Measurements from ENCODE around the gene HGF.

DNA sequence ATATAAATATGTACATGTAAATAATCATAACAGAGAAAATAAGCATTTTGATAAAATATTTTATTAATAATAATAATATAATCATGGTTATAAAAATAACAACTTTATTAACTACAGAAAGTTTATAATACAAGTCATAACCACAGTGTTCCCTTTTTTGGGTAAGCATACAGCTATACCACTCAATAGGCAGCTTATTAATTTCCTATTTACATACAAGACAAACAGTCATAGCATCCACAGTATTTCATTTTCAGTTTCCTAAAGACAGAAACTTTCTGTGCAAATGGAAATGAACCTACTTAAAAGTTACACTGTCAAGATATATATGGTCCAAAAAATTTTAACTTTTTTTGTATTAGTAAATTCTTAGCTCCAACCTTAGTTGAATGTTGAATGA lies 70.9 kb downstream of the HGF start:
- TF ChIP-seq POLR2A (IDR thresholded peaks at IDR 0.05) (no peak), CTCF (IDR thresholded peaks at IDR 0.05 in 4 of 5, conservative IDR thresholded peaks at IDR 0.05 in 1 of 5) (no peak)

All from gastrocnemius medialis (tissue), 4 donors.